ENCODE data around the gene PARVA. TPM values are rescaled to one million over a fixed set of nuclear protein-coding genes. Genes with fewer than 3 reads are reported as not detected.

Gene PARVA
- total and polyA plus RNA-seq, 2 donors from 2014 or later: 25.1 to 80.3 TPM

DNA sequence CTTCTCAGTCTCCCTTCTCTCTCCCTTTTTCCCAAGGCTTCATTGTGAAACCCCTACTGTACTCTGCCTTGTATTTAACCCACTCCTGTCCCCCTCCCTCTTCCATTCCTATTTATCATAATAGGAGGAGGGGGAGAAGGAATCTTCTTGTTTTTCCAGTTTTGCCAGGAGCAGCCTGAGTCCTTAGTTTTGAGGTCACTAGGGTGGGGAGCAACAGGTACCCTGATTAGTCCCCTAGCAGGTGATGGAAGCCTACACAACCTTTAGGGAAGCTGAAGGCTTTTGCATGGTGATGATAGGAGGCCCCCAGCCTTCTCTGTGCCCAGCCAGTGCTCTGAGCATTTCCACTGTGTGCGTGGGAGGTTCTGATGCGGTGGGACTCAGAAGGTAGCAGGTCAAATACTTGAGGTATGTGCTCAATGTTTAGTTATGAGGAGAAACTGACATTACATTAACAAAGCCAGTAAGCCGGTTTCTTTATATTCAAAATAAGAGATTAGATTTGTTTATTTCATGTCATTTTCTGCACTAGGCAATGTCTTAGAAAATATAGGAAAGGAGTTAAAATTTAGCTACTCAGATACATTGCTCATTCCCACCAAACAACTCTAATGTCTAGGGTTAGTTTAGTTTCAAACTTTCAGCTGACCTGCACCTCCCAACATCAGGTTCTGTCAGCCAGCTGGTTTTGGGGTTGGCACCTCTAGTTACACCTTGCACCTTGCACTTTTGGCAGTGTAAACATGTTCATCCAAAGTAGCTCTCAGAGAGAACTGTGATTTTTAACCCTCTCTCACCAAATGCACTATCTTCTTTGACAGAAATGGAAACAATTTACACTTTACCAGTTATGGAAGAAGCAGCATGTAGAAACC lies 26.0 kb downstream of the PARVA start:
- DNase-seq: no peak
- H3K36me3 ChIP-seq (ENCODE audit: control insufficient read depth in 2 of 3, insufficient read depth in 3 of 3, low read length in 3 of 3): no peaks in the 10 kb centered on the region
- peaks cover 0 to 16% (median 5%) of the 10 kb centered on the region in 3 donors for H3K4me1 ChIP-seq (ENCODE audit: control insufficient read depth in 2 of 3, insufficient read depth in 2 of 3, low read depth in 1 of 3, low read length in 3 of 3)
- H3K27me3 ChIP-seq (ENCODE audit: control insufficient read depth, insufficient read depth, low read length): no peaks in the 10 kb centered on the region
- H3K4me3 ChIP-seq (ENCODE audit: low read length in 3 of 3): no peak overlapping the region
- no peak for FAIRE-seq
- intact Hi-C loops (cut with DNase I): no loop called here
- H3K27ac ChIP-seq (ENCODE audit: low read depth in 2 of 2, low read length in 2 of 2): no peak overlapping the region
- H3K9ac ChIP-seq (ENCODE audit: low read length in 3 of 3): no peak overlapping the region
- no peak for TF ChIP-seq CTCF (IDR thresholded peaks at IDR 0.05; ENCODE audit: borderline replicate concordance, extremely low read depth, insufficient read depth)
- H3K9me3 ChIP-seq (ENCODE audit: control insufficient read depth in 2 of 3, insufficient read depth in 1 of 3, low read length in 3 of 3): no peaks in the 10 kb centered on the region

DNA sequence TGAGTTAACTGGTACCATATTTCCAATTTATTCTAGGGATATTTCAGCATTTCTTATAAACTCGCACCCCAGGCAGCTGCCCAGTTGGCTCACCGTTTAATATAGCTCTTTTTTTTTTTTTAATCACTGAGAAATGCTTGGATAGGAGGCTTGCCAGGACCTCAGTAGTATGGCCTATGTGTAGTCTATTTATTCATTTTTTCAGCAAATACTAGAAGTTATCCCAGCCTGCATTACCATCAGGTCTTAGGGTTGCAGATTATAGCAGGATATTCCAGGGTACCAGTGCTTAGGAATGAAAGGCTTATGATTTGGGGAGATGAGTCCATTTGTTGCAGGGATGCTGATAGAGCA lies 26.6 kb downstream of the PARVA start:
- TF ChIP-seq CTCF (IDR thresholded peaks at IDR 0.05; ENCODE audit: borderline replicate concordance, extremely low read depth, insufficient read depth): no peak
- Histone ChIP-seq H3K4me3 (ENCODE audit: low read length in 3 of 3) (no peak overlapping the region), H3K4me1 (ENCODE audit: control insufficient read depth in 2 of 3, insufficient read depth in 2 of 3, low read depth in 1 of 3, low read length in 3 of 3) (peaks cover 0 to 12% (median 5%) of the 10 kb centered on the region in 3 donors), H3K27ac (ENCODE audit: low read depth in 2 of 2, low read length in 2 of 2) (no peak overlapping the region), H3K9ac (ENCODE audit: low read length in 3 of 3) (no peak overlapping the region), H3K9me3 (ENCODE audit: control insufficient read depth in 2 of 3, insufficient read depth in 1 of 3, low read length in 3 of 3) (no peaks in the 10 kb centered on the region), H3K36me3 (ENCODE audit: control insufficient read depth in 2 of 3, insufficient read depth in 3 of 3, low read length in 3 of 3) (no peaks in the 10 kb centered on the region), H3K27me3 (ENCODE audit: control insufficient read depth, insufficient read depth, low read length) (no peaks in the 10 kb centered on the region)
- intact Hi-C loops (cut with DNase I): no loop called here
- no peak for FAIRE-seq
- no peak for DNase-seq

DNA sequence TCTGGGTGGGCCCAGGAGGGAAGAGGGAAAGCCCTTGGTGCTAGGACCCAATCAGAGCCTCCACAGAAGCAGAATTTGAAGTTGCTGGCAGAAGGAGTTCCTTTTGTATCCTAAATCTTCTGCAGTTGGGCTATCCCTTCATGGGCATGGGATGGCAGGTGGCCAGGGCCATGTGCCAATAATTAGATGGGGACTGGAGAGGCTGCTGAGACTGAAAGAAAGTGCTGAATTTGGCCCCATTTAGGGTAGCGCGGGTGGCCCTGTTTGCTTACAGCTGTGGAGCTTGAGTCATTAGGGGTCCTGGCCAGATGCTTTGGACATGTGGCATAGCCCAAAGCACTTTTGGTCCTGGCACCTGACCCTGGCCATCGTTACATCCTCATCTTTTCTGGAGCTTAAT lies 27.1 kb downstream of the PARVA start:
- DNase-seq (no peak), FAIRE-seq (no peak)
- Histone ChIP-seq H3K27me3 (ENCODE audit: control insufficient read depth, insufficient read depth, low read length) (no peaks in the 10 kb centered on the region), H3K9me3 (ENCODE audit: control insufficient read depth in 2 of 3, insufficient read depth in 1 of 3, low read length in 3 of 3) (no peaks in the 10 kb centered on the region), H3K36me3 (ENCODE audit: control insufficient read depth in 2 of 3, insufficient read depth in 3 of 3, low read length in 3 of 3) (no peaks in the 10 kb centered on the region), H3K4me1 (ENCODE audit: control insufficient read depth in 2 of 3, insufficient read depth in 2 of 3, low read depth in 1 of 3, low read length in 3 of 3) (peaks cover 0 to 12% (median 5%) of the 10 kb centered on the region in 3 donors), H3K27ac (ENCODE audit: low read depth in 2 of 2, low read length in 2 of 2) (no peak overlapping the region), H3K4me3 (ENCODE audit: low read length in 3 of 3) (no peak overlapping the region), H3K9ac (ENCODE audit: low read length in 3 of 3) (no peak overlapping the region)
- no peak for TF ChIP-seq CTCF (IDR thresholded peaks at IDR 0.05; ENCODE audit: borderline replicate concordance, extremely low read depth, insufficient read depth)
- intact Hi-C loops (cut with DNase I): no loop called here

All from kidney (tissue), 14 donors.